OCI-LY3 (cell line): ENCODE data around the gene RPS6KA2.

Experiments
- EZH2phosphoT487 ChIP-seq: fragments of 200-600 bp; shearing (Covaris generic); IDR thresholded peaks from 2 replicates; pipeline ENCODE4 v1.6.1; 2018; ENCODE audit warnings: antibody characterized with exemption, mixed run types, low read depth
- TF ChIP-seq, protein P1 (sequence below): fragments of 200-600, 300-600 bp; sonication (generic); IDR thresholded peaks from 2 replicates; pipeline ENCODE4 v1.5.1; 2014; ENCODE audit warnings: antibody characterized with exemption, low read length, low read depth

DNA sequence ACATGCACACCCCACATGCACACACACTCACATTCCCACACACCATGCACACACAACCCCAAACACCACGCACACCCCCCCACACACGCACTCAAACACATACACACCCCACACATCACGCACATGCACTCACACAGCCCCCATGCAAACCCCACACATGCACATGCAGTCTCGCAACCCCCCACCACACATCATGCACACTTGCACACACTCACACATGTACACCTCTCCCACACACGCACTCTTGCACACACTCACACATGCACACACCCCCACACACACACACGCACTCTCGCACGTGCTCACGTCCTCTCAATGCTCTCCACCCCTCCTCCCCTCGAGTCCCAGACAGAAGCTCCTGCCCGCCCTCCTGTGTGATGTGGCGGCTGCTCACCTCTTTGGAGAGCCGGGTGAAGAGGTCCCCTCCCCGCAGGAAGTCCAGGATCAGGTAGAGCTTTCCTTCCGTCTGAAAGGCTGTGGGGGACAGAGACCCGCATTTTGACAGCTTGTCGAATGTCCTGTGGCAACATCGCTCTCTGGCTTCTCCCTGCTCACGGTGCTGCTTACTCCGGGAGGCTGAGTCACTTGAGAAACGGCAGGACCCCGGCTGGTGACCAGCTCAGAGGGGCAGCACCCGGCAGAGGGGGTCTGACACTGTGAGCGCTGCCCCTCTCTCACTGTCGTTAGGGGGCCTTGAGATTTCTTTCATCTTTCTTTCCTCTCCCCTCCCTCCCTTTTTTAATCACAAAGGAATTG lies 119.1 kb downstream of the RPS6KA2 start:
- TF ChIP-seq, protein P1, sequence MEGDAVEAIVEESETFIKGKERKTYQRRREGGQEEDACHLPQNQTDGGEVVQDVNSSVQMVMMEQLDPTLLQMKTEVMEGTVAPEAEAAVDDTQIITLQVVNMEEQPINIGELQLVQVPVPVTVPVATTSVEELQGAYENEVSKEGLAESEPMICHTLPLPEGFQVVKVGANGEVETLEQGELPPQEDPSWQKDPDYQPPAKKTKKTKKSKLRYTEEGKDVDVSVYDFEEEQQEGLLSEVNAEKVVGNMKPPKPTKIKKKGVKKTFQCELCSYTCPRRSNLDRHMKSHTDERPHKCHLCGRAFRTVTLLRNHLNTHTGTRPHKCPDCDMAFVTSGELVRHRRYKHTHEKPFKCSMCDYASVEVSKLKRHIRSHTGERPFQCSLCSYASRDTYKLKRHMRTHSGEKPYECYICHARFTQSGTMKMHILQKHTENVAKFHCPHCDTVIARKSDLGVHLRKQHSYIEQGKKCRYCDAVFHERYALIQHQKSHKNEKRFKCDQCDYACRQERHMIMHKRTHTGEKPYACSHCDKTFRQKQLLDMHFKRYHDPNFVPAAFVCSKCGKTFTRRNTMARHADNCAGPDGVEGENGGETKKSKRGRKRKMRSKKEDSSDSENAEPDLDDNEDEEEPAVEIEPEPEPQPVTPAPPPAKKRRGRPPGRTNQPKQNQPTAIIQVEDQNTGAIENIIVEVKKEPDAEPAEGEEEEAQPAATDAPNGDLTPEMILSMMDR, result no peak
- no peak for TF ChIP-seq EZH2phosphoT487
